GM12878 (cell line): ENCODE data around the gene MAL.

Source experiments
- FOS ChIP-seq: IDR thresholded peaks from 3 replicates; pipeline ENCODE4 v1.6.1; 2011; ENCODE audit warnings: borderline replicate concordance; ENCODE audit not compliant: insufficient read length; ENCODE audit errors: extremely low read depth
- MYC ChIP-seq: IDR thresholded peaks from 2 replicates; pipeline ENCODE4 v1.6.1; 2011; ENCODE audit warnings: mild to moderate bottlenecking, low read length, moderate library complexity, inconsistent platforms; ENCODE audit not compliant: insufficient read depth, insufficient replicate concordance, insufficient read length, severe bottlenecking
- TARDBP ChIP-seq: IDR thresholded peaks from 2 replicates; pipeline ENCODE4 v1.6.1; 2016; ENCODE audit warnings: borderline replicate concordance
- TF ChIP-seq, protein P1 (sequence below), 3 experiments: IDR thresholded peaks in 2 of 3; conservative IDR thresholded peaks in 1 of 3; 2 replicates each; pipeline ENCODE4 v1.5.1; 2011; ENCODE audit warnings: low read depth in 3 of 3, low read length in 3 of 3, mild to moderate bottlenecking in 3 of 3, control low read depth in 2 of 3, moderate library complexity in 2 of 3, inconsistent platforms in 1 of 3, mixed read lengths in 1 of 3; ENCODE audit not compliant: control insufficient read depth in 2 of 3, insufficient read depth in 1 of 3; ENCODE audit errors: extremely low read depth in 1 of 3
- TF ChIP-seq, protein P2 (sequence below): fragments of 450-650 bp; IDR thresholded peaks from 2 replicates; pipeline ENCODE4 v1.6.1; 2016; ENCODE audit warnings: mild to moderate bottlenecking
- TF ChIP-seq, protein P3 (sequence below): fragments of 450-650 bp; formaldehyde crosslinking; IDR thresholded peaks from 2 replicates; pipeline ENCODE4 v1.4.0; 2020; ENCODE audit warnings: mild to moderate bottlenecking, moderate library complexity

DNA sequence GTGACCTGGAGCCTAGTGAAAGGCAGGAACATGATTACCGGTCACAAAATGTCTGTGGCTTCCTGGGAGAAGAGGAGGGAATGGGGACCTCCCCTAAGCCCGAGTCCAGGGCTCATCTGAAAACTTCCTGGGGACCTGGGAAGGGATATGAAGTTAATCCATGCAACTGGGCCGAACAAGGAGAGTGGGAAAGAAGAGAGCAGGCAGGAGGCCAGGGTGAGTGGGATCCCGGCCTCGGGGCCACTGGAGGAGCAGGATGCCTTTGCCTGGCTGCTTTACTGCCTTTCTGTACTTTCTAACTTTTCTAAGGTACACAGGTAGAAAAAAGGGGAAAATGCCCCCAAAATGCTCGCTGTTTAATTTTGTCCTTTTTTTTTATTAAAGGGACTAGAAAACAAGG, 43.4 kb upstream of the MAL start:
- TF ChIP-seq FOS (no peak), MYC (no peak), TARDBP (no peak)
- TF ChIP-seq, protein P1, sequence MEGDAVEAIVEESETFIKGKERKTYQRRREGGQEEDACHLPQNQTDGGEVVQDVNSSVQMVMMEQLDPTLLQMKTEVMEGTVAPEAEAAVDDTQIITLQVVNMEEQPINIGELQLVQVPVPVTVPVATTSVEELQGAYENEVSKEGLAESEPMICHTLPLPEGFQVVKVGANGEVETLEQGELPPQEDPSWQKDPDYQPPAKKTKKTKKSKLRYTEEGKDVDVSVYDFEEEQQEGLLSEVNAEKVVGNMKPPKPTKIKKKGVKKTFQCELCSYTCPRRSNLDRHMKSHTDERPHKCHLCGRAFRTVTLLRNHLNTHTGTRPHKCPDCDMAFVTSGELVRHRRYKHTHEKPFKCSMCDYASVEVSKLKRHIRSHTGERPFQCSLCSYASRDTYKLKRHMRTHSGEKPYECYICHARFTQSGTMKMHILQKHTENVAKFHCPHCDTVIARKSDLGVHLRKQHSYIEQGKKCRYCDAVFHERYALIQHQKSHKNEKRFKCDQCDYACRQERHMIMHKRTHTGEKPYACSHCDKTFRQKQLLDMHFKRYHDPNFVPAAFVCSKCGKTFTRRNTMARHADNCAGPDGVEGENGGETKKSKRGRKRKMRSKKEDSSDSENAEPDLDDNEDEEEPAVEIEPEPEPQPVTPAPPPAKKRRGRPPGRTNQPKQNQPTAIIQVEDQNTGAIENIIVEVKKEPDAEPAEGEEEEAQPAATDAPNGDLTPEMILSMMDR (IDR thresholded peaks at IDR 0.05 in 2 of 3, conservative IDR thresholded peaks at IDR 0.05 in 1 of 3; ENCODE audit: control insufficient read depth in 2 of 3, extremely low read depth in 1 of 3, insufficient read depth in 1 of 3, low read depth in 3 of 3, low read length in 3 of 3) = no peak
- TF ChIP-seq, protein P2, sequence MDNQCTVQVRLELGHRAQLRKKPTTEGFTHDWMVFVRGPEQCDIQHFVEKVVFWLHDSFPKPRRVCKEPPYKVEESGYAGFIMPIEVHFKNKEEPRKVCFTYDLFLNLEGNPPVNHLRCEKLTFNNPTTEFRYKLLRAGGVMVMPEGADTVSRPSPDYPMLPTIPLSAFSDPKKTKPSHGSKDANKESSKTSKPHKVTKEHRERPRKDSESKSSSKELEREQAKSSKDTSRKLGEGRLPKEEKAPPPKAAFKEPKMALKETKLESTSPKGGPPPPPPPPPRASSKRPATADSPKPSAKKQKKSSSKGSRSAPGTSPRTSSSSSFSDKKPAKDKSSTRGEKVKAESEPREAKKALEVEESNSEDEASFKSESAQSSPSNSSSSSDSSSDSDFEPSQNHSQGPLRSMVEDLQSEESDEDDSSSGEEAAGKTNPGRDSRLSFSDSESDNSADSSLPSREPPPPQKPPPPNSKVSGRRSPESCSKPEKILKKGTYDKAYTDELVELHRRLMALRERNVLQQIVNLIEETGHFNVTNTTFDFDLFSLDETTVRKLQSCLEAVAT = no peak
- TF ChIP-seq, protein P3, sequence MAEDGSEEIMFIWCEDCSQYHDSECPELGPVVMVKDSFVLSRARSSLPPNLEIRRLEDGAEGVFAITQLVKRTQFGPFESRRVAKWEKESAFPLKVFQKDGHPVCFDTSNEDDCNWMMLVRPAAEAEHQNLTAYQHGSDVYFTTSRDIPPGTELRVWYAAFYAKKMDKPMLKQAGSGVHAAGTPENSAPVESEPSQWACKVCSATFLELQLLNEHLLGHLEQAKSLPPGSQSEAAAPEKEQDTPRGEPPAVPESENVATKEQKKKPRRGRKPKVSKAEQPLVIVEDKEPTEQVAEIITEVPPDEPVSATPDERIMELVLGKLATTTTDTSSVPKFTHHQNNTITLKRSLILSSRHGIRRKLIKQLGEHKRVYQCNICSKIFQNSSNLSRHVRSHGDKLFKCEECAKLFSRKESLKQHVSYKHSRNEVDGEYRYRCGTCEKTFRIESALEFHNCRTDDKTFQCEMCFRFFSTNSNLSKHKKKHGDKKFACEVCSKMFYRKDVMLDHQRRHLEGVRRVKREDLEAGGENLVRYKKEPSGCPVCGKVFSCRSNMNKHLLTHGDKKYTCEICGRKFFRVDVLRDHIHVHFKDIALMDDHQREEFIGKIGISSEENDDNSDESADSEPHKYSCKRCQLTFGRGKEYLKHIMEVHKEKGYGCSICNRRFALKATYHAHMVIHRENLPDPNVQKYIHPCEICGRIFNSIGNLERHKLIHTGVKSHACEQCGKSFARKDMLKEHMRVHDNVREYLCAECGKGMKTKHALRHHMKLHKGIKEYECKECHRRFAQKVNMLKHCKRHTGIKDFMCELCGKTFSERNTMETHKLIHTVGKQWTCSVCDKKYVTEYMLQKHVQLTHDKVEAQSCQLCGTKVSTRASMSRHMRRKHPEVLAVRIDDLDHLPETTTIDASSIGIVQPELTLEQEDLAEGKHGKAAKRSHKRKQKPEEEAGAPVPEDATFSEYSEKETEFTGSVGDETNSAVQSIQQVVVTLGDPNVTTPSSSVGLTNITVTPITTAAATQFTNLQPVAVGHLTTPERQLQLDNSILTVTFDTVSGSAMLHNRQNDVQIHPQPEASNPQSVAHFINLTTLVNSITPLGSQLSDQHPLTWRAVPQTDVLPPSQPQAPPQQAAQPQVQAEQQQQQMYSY (CRISPR knock-in tag) = no peak
